ENCODE results near the gene EIF2B4. TPM values are rescaled to one million over a fixed set of nuclear protein-coding genes. Genes with fewer than 3 reads are reported as not detected.

Gene EIF2B4
- total RNA-seq, result 10 to 100 TPM; 36.5 to 56.1 (median 44.1) TPM
- polyA plus RNA-seq, result 10 to 100 TPM; 23.8 to 42.2 TPM
- total RNA-seq, result 32.7 reads per million, percentile 62 among the genes with 10 or more reads in this experiment

GRCh38 chr2:27370026-27370815, at the start of gene EIF2B4, which contains the start of gene SNX17:
TSS of gene EIF2B4 (minus strand) at chr2:27370338. CDS start at chr2:27370314, 24 bp downstream.
TSS of gene SNX17 (plus strand) at chr2:27370616. CDS start at chr2:27370744, 128 bp downstream.
- ChIA-PET CTCF (interaction anchor here (0.7 to 3.0 kb wide), 4 partner anchors 10 to 61 kb away, joined by 3 to 10 read pairs (median 4); partner anchors contain the start of gene ZNF513), POLR2A (interaction anchor here (0.7 to 10.6 kb wide), 11 partner anchors 10 to 319 kb away, joined by 3 to 67 read pairs (median 7); partner anchors contain the start of genes AGBL5, CCDC121, GPN1 and GTF3C2)
- no peaks in the 10 kb centered on the region for H3K27me3 ChIP-seq (ENCODE audit: control insufficient read depth in 2 of 2, insufficient read depth in 2 of 2, low read length in 2 of 2)
- peak within 1 kb of the TSS; percentile 85 to 100 (median 96) for H3K4me3 Mint-ChIP-seq
- intact Hi-C loops (cut with micrococcal nuclease), result loop anchor here (1.0 to 5.0 kb wide), 23 partner anchors 10 to 585 kb away; partner anchors contain the start of genes CAD (in 2 of the 2), IFT172 (in 2 of the 2), MPV17 (in 2 of the 2) and NRBP1 (in 2 of the 2)
- peak within 1 kb of the TSS; percentile 94 for H3K4me3 ChIP-seq (ENCODE audit: low read length)
- no peaks in the 10 kb centered on the region for H3K9me3 Mint-ChIP-seq
- no peaks in the 10 kb centered on the region for H3K9me3 ChIP-seq (ENCODE audit: control insufficient read depth in 2 of 3, low read length in 3 of 3)
- peaks cover 4 to 28% (median 26%) of the 10 kb centered on the region in 5 donors for H3K36me3 Mint-ChIP-seq
- peaks cover 27 to 63% (median 34%) of the 10 kb centered on the region in 3 experiments for H3K36me3 ChIP-seq (ENCODE audit: control insufficient read depth in 2 of 3, insufficient read depth in 3 of 3, low read length in 3 of 3)
- ATAC-seq (peak; percentile 96), DNase-seq (peak; percentile 96 to 100 (median 99))
- H3K4me1 ChIP-seq (ENCODE audit: control insufficient read depth in 2 of 2, insufficient read depth in 2 of 2, low read length in 2 of 2), result peaks cover 29 to 30% of the 10 kb centered on the region in 2 donors
- peaks cover 29 to 53% (median 46%) of the 10 kb centered on the region in 7 donors for H3K4me1 Mint-ChIP-seq
- peak within 1 kb of the TSS; percentile 81 to 99 (median 95) for H3K27ac Mint-ChIP-seq
- H3K27ac ChIP-seq (ENCODE audit: low read depth, low read length), result peak within 1 kb of the TSS; percentile 93
- no peaks in the 10 kb centered on the region for H3K27me3 Mint-ChIP-seq

GRCh38 chr2:27416151-27416550, 46.0 kb upstream of the EIF2B4 start:
- H3K27me3 ChIP-seq (ENCODE audit: control insufficient read depth in 2 of 2, insufficient read depth in 2 of 2, low read length in 2 of 2), result no peaks in the 10 kb centered on the region
- H3K9me3 ChIP-seq (ENCODE audit: control insufficient read depth in 2 of 3, low read length in 3 of 3), result no peaks in the 10 kb centered on the region
- ATAC-seq (no peak), DNase-seq (no peak)
- Mint-ChIP-seq H3K27ac (no peak overlapping the region), H3K4me3 (no peak overlapping the region), H3K36me3 (peaks cover 0 to 3% (median 0%) of the 10 kb centered on the region in 5 donors), H3K9me3 (peaks cover 0 to 4% (median 0%) of the 10 kb centered on the region in 11 donors), H3K27me3 (peaks cover 0 to 12% (median 0%) of the 10 kb centered on the region in 5 donors), H3K4me1 (peaks cover 0 to 5% (median 4%) of the 10 kb centered on the region in 7 donors)
- H3K36me3 ChIP-seq (ENCODE audit: control insufficient read depth in 2 of 3, insufficient read depth in 3 of 3, low read length in 3 of 3), result no peaks in the 10 kb centered on the region
- CTCF ChIA-PET, result no interaction called here
- POLR2A ChIA-PET, result no interaction called here
- no peak overlapping the region for H3K4me3 ChIP-seq (ENCODE audit: low read length)
- intact Hi-C loops (cut with micrococcal nuclease), result no loop called here
- no peak overlapping the region for H3K27ac ChIP-seq (ENCODE audit: low read depth, low read length)
- H3K4me1 ChIP-seq (ENCODE audit: control insufficient read depth in 2 of 2, insufficient read depth in 2 of 2, low read length in 2 of 2), result no peaks in the 10 kb centered on the region

- CTCF ChIA-PET, result no interaction called here
- intact Hi-C loops (cut with micrococcal nuclease), result no loop called here
Measured at GRCh38 chr2:27412419-27413152, 42.4 kb upstream of the EIF2B4 start.

GRCh38 chr2:27409321-27410073, 39.4 kb upstream of the EIF2B4 start, which contains the start of gene PPM1G:
TSS of gene PPM1G (minus strand) at chr2:27409591. CDS start at chr2:27409422, 169 bp downstream.
- DNase-seq, result peak; percentile 92 to 98 (median 95)
- H3K27ac Mint-ChIP-seq, result peak within 1 kb of the TSS; percentile 89 to 98 (median 95)
- peaks cover 0 to 9% (median 0%) of the 10 kb centered on the region in 5 donors for H3K36me3 Mint-ChIP-seq
- Histone ChIP-seq H3K36me3 (ENCODE audit: control insufficient read depth in 2 of 3, insufficient read depth in 3 of 3, low read length in 3 of 3) (peaks cover 0 to 14% (median 0%) of the 10 kb centered on the region in 3 experiments), H3K4me3 (ENCODE audit: low read length) (peak within 1 kb of the TSS; percentile 92), H3K27ac (ENCODE audit: low read depth, low read length) (peak within 1 kb of the TSS; percentile 89), H3K9me3 (ENCODE audit: control insufficient read depth in 2 of 3, low read length in 3 of 3) (no peaks in the 10 kb centered on the region), H3K27me3 (ENCODE audit: control insufficient read depth in 2 of 2, insufficient read depth in 2 of 2, low read length in 2 of 2) (no peaks in the 10 kb centered on the region), H3K4me1 (ENCODE audit: control insufficient read depth in 2 of 2, insufficient read depth in 2 of 2, low read length in 2 of 2) (peaks cover 13 to 17% of the 10 kb centered on the region in 2 donors)
- H3K4me1 Mint-ChIP-seq, result peaks cover 28 to 50% (median 35%) of the 10 kb centered on the region in 7 donors
- intact Hi-C loops (cut with micrococcal nuclease), result loop anchor here (1.0 to 10.0 kb wide), 14 partner anchors 17 to 1531 kb away; partner anchors contain the start of genes ATRAID (in 2 of the 2), EIF2B4 (in 2 of the 2), GTF3C2 (in 2 of the 2) and IFT172 (in 2 of the 2)
- H3K9me3 Mint-ChIP-seq, result peaks cover 0 to 6% (median 0%) of the 10 kb centered on the region in 11 donors
- peaks cover 0 to 7% (median 0%) of the 10 kb centered on the region in 5 donors for H3K27me3 Mint-ChIP-seq
- ChIA-PET POLR2A (interaction anchor here (0.6 to 3.2 kb wide), 18 partner anchors 12 to 338 kb away, joined by 3 to 58 read pairs (median 4); partner anchors contain the start of genes ATRAID, CCDC121, EIF2B4 and GPN1), CTCF (no interaction called here)
- peak within 1 kb of the TSS; percentile 87 to 96 (median 92) for H3K4me3 Mint-ChIP-seq
- peak; percentile 99 for ATAC-seq

More at GRCh38 chr2:27412419-27413152, 42.4 kb upstream of the EIF2B4 start:
- H3K27me3 Mint-ChIP-seq, result peaks cover 0 to 7% (median 0%) of the 10 kb centered on the region in 5 donors
- Histone ChIP-seq H3K9me3 (ENCODE audit: control insufficient read depth in 2 of 3, low read length in 3 of 3) (no peaks in the 10 kb centered on the region), H3K36me3 (ENCODE audit: control insufficient read depth in 2 of 3, insufficient read depth in 3 of 3, low read length in 3 of 3) (peaks cover 0 to 6% (median 0%) of the 10 kb centered on the region in 3 experiments), H3K4me3 (ENCODE audit: low read length) (no peak overlapping the region), H3K27me3 (ENCODE audit: control insufficient read depth in 2 of 2, insufficient read depth in 2 of 2, low read length in 2 of 2) (no peaks in the 10 kb centered on the region), H3K4me1 (ENCODE audit: control insufficient read depth in 2 of 2, insufficient read depth in 2 of 2, low read length in 2 of 2) (peaks cover 11 to 13% of the 10 kb centered on the region in 2 donors), H3K27ac (ENCODE audit: low read depth, low read length) (no peak overlapping the region)
- peaks cover 12 to 26% (median 18%) of the 10 kb centered on the region in 7 donors for H3K4me1 Mint-ChIP-seq
- ATAC-seq (no peak), DNase-seq (no peak)
- peak overlapping the region in 1 of 10 donors; percentile 17 for H3K4me3 Mint-ChIP-seq
- POLR2A ChIA-PET, result no interaction called here
- H3K27ac Mint-ChIP-seq, result peak overlapping the region in 2 of 9 donors; percentile 15 to 54
- peaks cover 0 to 6% (median 0%) of the 10 kb centered on the region in 11 donors for H3K9me3 Mint-ChIP-seq
- peaks cover 0 to 5% (median 0%) of the 10 kb centered on the region in 5 donors for H3K36me3 Mint-ChIP-seq

- POLR2A ChIA-PET, result interaction anchor here (0.9 to 3.2 kb wide), 10 partner anchors 11 to 255 kb away, joined by 3 to 58 read pairs (median 8); partner anchors contain the start of genes ATRAID, CCDC121, EIF2B4 and GPN1
- Histone ChIP-seq H3K27me3 (ENCODE audit: control insufficient read depth in 2 of 2, insufficient read depth in 2 of 2, low read length in 2 of 2) (no peaks in the 10 kb centered on the region), H3K36me3 (ENCODE audit: control insufficient read depth in 2 of 3, insufficient read depth in 3 of 3, low read length in 3 of 3) (peaks cover 0 to 14% (median 0%) of the 10 kb centered on the region in 3 experiments), H3K9me3 (ENCODE audit: control insufficient read depth in 2 of 3, low read length in 3 of 3) (no peaks in the 10 kb centered on the region), H3K4me3 (ENCODE audit: low read length) (peak overlapping the region; percentile 92), H3K27ac (ENCODE audit: low read depth, low read length) (peak overlapping the region; percentile 89), H3K4me1 (ENCODE audit: control insufficient read depth in 2 of 2, insufficient read depth in 2 of 2, low read length in 2 of 2) (peaks cover 13 to 17% of the 10 kb centered on the region in 2 donors)
- intact Hi-C loops (cut with micrococcal nuclease), result loop anchor here (1.0 to 10.0 kb wide), 14 partner anchors 16 to 1530 kb away; partner anchors contain the start of genes ATRAID (in 2 of the 2), EIF2B4 (in 2 of the 2), GTF3C2 (in 2 of the 2) and IFT172 (in 2 of the 2)
- peaks cover 28 to 58% (median 37%) of the 10 kb centered on the region in 7 donors for H3K4me1 Mint-ChIP-seq
- H3K4me3 Mint-ChIP-seq, result peak overlapping the region; percentile 87 to 96 (median 90)
- peaks cover 0 to 7% (median 0%) of the 10 kb centered on the region in 5 donors for H3K27me3 Mint-ChIP-seq
- H3K27ac Mint-ChIP-seq, result peak overlapping the region; percentile 59 to 97 (median 79)
- DNase-seq, result peak in 1 of 9 donors; percentile 4
- no peak for ATAC-seq
- peaks cover 0 to 9% (median 0%) of the 10 kb centered on the region in 5 donors for H3K36me3 Mint-ChIP-seq
- H3K9me3 Mint-ChIP-seq, result peaks cover 0 to 6% (median 0%) of the 10 kb centered on the region in 11 donors
- CTCF ChIA-PET, result no interaction called here
Measured at GRCh38 chr2:27408601-27409320, 38.6 kb upstream of the EIF2B4 start.
